CD4-positive, alpha-beta T cell treated with Interleukin-10 for 1 hour (primary cell): ENCODE results near the gene RPUSD1.
"Not testable (repeated sequence)": the region's sequence is repeated elsewhere in the genome, so short reads cannot be mapped to it uniquely, and the experiment has no call there.

Source experiments
- DNase-seq: peaks from one replicate; pipeline ENCODE4 v3.0.0-alpha.2; 2020

Gene RPUSD1

GRCh38 chr16:781346-782010 is 6.7 kb downstream of the RPUSD1 start:
- DNase-seq, result no peak

- DNase-seq, result no peak
Measured at GRCh38 chr16:780296-780695, 7.9 kb downstream of the RPUSD1 start.

GRCh38 chr16:779561-779960 is 8.6 kb downstream of the RPUSD1 start:
- DNase-seq, result no peak

GRCh38 chr16:778909-779527 is 9.2 kb downstream of the RPUSD1 start:
- DNase-seq, result no peak

- no peak for DNase-seq
Measured at GRCh38 chr16:778447-778846, 9.7 kb downstream of the RPUSD1 start.

- no peak for DNase-seq
Measured at GRCh38 chr16:777826-778225, 10.4 kb downstream of the RPUSD1 start.

- no peak for DNase-seq
Measured at GRCh38 chr16:776824-777223, 11.4 kb downstream of the RPUSD1 start.

- not testable (repeated sequence) for DNase-seq
Measured at GRCh38 chr16:776298-776697, 11.9 kb downstream of the RPUSD1 start.

- DNase-seq, result no peak
Measured at GRCh38 chr16:775236-775796, 12.9 kb downstream of the RPUSD1 start.

GRCh38 chr16:774086-775001 is 13.8 kb downstream of the RPUSD1 start:
- DNase-seq, result no peak

- DNase-seq, result no peak
Measured at GRCh38 chr16:772959-773358, 15.2 kb downstream of the RPUSD1 start.

- no peak for DNase-seq
Measured at GRCh38 chr16:770411-770810, 17.8 kb downstream of the RPUSD1 start.

- DNase-seq, result no peak
Measured at GRCh38 chr16:769934-770333, 18.2 kb downstream of the RPUSD1 start.

- no peak for DNase-seq
Measured at GRCh38 chr16:769184-769784, 18.9 kb downstream of the RPUSD1 start.

- DNase-seq, result no peak
Measured at GRCh38 chr16:768428-768827, 19.8 kb downstream of the RPUSD1 start.

GRCh38 chr16:767743-768235 is 20.4 kb downstream of the RPUSD1 start:
- DNase-seq, result no peak

- no peak for DNase-seq
Measured at GRCh38 chr16:766820-767640, 21.2 kb downstream of the RPUSD1 start.

GRCh38 chr16:766008-766819 is 22.0 kb downstream of the RPUSD1 start:
- DNase-seq, result no peak

GRCh38 chr16:765488-765865 is 22.7 kb downstream of the RPUSD1 start:
- DNase-seq, result no peak

GRCh38 chr16:764848-765487 is 23.2 kb downstream of the RPUSD1 start:
- DNase-seq, result no peak
